Measurements from ENCODE around the gene NPY4R.
"Not testable (repeated sequence)": the region's sequence is repeated elsewhere in the genome, so short reads cannot be mapped to it uniquely, and the experiment has no call there.

Gene NPY4R

GRCh38 chr10:46455992-46456391 is 9.8 kb downstream of the NPY4R start:
- DNase-seq (ENCODE audit: low spot score), result not testable (repeated sequence)

GRCh38 chr10:46451365-46451764 is 14.4 kb downstream of the NPY4R start:
- DNase-seq (ENCODE audit: low spot score), result not testable (repeated sequence)

DNA sequence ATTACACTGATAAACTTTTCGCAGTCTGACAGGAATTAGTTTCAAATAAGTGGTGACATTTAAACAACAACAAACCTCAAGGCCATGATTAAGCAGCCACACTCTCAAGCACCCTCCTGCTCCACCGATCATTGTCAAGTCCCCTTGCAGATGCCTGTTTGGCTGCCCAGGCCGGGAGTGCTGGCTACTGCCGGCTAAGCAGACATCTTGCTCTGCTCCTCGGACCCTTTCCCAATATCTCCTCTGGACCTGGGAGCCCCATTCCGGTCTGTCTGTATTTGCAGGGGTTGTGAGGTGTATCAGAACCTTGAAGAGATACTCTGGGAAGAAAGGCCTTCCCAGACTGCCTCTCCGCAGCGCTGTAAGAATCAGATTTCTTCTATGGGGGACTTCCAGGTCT is 14.9 kb downstream of the NPY4R start:
- DNase-seq (ENCODE audit: low spot score), result not testable (repeated sequence)

GRCh38 chr10:46447439-46447838 is 18.3 kb downstream of the NPY4R start:
- not testable (repeated sequence) for DNase-seq (ENCODE audit: low spot score)

DNA sequence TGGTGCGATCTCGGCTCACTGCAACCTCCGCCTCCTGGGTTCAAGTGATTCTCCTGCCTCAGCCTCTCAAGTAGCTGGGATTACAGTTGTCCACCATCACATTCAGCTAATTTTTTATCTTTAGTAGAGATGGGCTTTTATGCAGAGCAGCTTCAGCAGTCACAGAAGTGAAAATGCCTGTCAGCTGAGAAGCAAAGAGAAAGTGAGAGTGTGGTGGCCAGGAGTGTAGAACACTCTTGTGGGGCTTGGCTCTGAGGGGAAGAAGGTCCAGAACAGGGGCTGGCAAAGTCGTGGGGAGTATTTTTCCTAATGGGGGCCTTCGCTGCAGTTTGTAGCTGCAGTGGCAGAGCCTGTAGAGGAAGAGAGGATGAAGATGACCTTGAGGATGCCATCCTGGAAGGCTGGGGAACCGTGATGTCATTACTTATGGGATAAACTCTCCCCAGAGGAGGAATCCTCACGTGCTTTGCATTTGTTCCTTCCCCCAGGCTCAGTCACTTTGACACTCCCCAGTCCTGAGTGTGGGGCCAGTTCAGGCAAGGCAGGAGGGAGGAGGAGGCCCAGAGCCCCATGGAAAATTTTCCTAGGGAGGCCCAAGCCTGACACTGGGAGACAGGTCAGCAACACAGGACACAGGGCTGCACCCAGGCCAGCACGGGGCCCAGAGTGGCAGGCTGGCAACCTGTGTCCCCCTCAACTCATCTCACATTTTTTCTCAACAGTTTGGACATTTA is 20.2 kb downstream of the NPY4R start:
- not testable (repeated sequence) for DNase-seq (ENCODE audit: low spot score)

GRCh38 chr10:46443422-46443821 is 22.3 kb downstream of the NPY4R start:
- not testable (repeated sequence) for DNase-seq (ENCODE audit: low spot score)

DNA sequence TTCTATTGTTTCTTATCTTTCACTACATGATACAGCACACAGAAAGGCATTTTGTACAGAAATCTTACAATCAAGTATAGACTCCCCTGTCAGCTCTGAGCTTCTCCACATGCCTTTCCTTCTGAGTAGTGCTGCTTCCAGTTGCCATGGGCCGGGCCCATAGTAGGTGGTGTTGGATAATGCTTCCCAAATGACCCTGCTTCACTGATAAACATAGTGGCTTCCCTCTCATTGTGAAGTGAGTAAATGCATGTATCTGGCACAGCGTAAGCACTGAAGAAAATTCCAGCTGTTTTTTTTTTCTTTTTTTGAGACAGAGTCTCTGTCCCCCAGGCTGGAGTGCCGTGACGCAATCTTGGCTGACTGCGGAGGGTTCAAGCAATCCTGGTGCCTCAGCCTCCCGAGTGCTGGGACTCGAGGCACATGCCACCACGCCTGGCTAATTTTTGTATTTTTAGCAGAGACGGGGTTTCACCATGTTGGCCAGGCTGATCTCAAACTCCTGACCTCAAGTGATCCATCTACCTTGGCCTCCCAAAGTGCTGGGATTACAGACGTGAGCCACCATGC is 23.0 kb downstream of the NPY4R start:
- not testable (repeated sequence) for DNase-seq (ENCODE audit: low spot score)

DNA sequence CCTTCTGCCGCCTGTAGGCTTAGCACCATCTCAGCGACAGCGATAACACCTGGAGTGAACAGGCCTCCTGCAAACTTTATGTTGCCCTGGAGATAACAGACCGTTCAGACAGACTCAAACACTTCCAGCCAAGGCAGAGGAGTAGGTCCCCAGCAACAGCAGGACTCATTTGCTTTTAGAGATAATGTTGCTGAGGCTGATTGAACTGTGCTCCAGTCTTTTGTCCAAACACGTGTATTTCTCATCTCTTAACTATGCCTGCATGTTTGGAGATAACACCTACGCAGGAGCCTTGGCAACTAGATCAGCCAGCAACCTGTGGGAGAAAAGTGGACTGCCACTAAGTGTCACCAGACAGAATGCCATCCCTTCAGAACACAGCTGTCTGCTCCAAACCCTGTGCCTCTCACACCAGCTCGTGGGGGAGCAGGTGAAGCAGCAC is 23.9 kb downstream of the NPY4R start:
- not testable (repeated sequence) for DNase-seq (ENCODE audit: low spot score)

GRCh38 chr10:46440942-46441341 is 24.8 kb downstream of the NPY4R start:
- DNase-seq (ENCODE audit: low spot score), result not testable (repeated sequence)

- not testable (repeated sequence) for DNase-seq (ENCODE audit: low spot score)
Measured at GRCh38 chr10:46423550-46423949, 42.2 kb downstream of the NPY4R start.

DNA sequence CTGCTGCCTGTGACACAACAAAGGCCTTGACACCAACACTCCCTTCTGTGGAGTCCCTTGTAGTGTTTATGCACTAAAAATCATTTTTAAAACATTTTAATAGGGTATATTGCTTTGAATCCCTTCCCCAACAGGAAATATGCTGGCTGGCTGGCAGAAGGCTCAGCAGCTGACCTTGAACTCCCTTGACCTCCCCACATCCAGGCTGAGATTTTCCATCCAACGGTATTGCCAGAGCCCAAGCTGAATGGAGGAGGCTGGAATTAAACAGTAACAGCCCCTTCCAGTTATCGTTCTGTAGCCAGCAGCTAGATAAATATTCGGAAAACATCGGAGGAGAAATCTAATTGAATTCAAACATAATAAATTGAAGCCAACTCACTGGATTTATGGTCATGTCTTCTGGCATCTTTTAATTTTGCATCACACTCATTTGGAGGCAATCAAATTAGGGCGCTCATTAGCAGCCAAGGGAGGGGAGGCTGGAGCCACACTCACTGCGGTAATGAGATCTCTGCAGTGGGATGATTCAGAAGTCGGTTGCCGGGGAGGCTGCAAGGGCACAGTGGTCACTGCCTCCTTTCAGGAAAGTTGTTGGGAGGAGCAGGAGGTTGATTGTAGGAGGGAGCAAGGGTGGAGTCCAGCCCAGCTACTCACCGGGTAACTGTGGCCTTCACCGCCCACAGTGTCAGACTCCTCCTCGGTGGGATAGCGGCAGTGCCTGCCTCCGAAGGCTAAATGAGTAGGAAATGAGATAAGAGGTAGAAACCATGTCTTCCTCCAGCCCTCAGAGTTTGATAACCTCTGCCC is 46.0 kb downstream of the NPY4R start:
- not testable (repeated sequence) for DNase-seq (ENCODE audit: low spot score)

GRCh38 chr10:46418283-46418682 is 47.5 kb downstream of the NPY4R start:
- DNase-seq (ENCODE audit: low spot score), result not testable (repeated sequence)

DNA sequence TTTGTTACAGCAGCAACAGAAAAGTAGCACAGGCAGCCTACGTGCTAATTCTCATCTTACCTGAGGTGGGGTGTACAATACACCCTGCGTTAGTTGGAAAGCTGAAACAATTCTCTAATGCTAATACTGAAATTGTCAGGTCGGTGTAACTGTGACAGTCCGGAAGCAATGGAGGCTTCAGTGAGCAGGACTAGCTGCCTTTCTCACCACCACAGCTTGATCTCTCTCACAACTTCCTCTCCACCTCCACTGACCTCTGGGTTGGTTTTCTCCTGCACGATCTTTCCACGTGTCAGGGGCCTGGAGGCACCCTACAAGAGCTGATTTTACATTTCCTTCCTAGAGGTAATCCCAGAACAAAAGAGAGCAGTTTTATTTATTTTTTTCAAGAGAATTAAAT is 50.5 kb downstream of the NPY4R start:
- DNase-seq (ENCODE audit: low spot score), result not testable (repeated sequence)

DNA sequence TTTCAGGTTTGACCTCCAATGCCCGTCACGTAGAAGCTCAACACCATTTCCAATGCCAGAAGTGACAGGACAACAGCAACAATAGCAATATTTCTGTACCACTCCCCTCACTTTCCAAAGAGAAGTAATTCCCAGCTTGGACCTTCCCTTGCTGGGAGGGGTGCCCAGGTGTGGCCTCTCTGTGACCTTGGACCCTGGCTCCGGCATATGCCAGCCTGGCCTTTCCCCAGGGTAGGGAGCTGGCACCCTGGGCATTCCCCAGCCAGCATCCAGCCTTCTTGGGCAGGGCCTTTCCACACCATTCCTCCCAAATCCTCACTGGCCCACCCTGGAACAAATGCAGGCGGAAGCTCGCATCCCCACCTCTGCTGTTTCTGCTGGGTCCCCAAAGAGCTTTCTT is 53.1 kb downstream of the NPY4R start:
- DNase-seq (ENCODE audit: low spot score), result not testable (repeated sequence)

GRCh38 chr10:46411123-46411522 is 54.6 kb downstream of the NPY4R start:
- not testable (repeated sequence) for DNase-seq (ENCODE audit: low spot score)

Data from left forelimb (tissue), 1 donor.